Adrenal gland (tissue), 12 donors: ENCODE measurements around the gene TEAD4. TPM values are rescaled to one million over a fixed set of nuclear protein-coding genes. Genes with fewer than 3 reads are reported as not detected.
"Not testable (repeated sequence)": the region's sequence is repeated elsewhere in the genome, so short reads cannot be mapped to it uniquely, and the experiment has no call there.

ENCODE experiments used
- DNase-seq, 7 donors: peaks; one replicate each; pipeline ENCODE4 v3.0.0-alpha.2; 2019 to 2020
- H3K27ac ChIP-seq, 5 donors: fragments of 200-600 bp; sonication (generic) in 4 of 5; 1 replicate in 3 of 5; 2 replicates in 2 of 5; pipeline versions ENCODE4 v1.5.1 to v1.8.0; 2016 to 2020; ENCODE audit warnings: mild to moderate bottlenecking in 1 of 5
- H3K27me3 ChIP-seq: fragments of 200-600 bp; 2 replicates; pipeline ENCODE4 v1.8.0; 2021
- H3K36me3 ChIP-seq, 2 donors: fragments of 200-600 bp; replicated peaks in 1 of 2; 1 replicate in 1 of 2; 2 replicates in 1 of 2; pipeline versions ENCODE4 v1.5.1 to v1.8.0; 2018 to 2022
- H3K4me1 ChIP-seq, 2 donors: fragments of 200-600 bp; replicated peaks in 1 of 2; 1 replicate in 1 of 2; 2 replicates in 1 of 2; pipeline versions ENCODE4 v1.5.1 to v1.8.0; 2018 to 2021
- H3K4me3 ChIP-seq, 4 donors: fragments of 200-600 bp; sonication (generic) in 3 of 4; one replicate each; pipeline ENCODE4 v1.5.1; 2016 to 2018
- H3K9me3 ChIP-seq, 3 donors: fragments of 200-600 bp; sonication (generic) in 1 of 3; replicated peaks in 1 of 3; 1 replicate in 2 of 3; 2 replicates in 1 of 3; pipeline versions ENCODE4 v1.5.1 to v1.8.0; 2016 to 2021
- POLR2A ChIP-seq, 2 donors: fragments of 450-650 bp; IDR thresholded peaks; one replicate each; pipeline ENCODE4 v1.6.1; 2017; ENCODE audit warnings: antibody characterized with exemption in 2 of 2, mild to moderate bottlenecking in 2 of 2, moderate library complexity in 1 of 2
- WGBS, 4 donors: extraction: QIAGEN DNeasy Blood & Tissue Kit in 2 of 4; methylation state at CpG; one replicate each; pipeline versions ENCODE4 v1.1.5 to v1.1.7; 2013 to 2017; 5-methylcytosine and 5-hydroxymethylcytosine counted together
- intact Hi-C, 2 donors: fragments of 100-400 bp; cut with DNase I; formaldehyde crosslinking; loops; one replicate each; pipeline versions ENCODE4 v1.14.1 to v1.15.0; 2022 to 2023
- polyA plus RNA-seq, 3 donors: library from polyadenylated mRNA; stranded (reverse); fragments of 200-250 nt in 2 of 3; fragments of 350-450 nt in 1 of 3; fragmentation: Illumina TruSeq in 1 of 3; extraction: RNeasy Lipid Tissue Mini Kit (QIAGEN cat#74804) in 1 of 3; gene quantifications; one replicate each; pipeline ENCODE4 v1.2.3, GENCODE V29; 2013 to 2014
- total RNA-seq, 9 donors: library from RNA; depleted of rRNA in 4 of 9; stranded (reverse); fragments of >200 nt in 4 of 9; fragments of 120-200 nt in 1 of 9; fragmentation: NEBNext Ultra II Directional in 1 of 9; extraction: Animal tissue kit (Norgen Biotek cat#: 25700) in 1 of 9; gene quantifications; one replicate each; pipeline versions ENCODE4 v1.1.0 to v1.2.4, GENCODE V29; 2013 to 2023
- TF ChIP-seq, protein P1 (sequence below), 6 experiments: fragments of 450-650 bp in 4 of 6; fragments of 200-600 bp in 2 of 6; sonication (generic) in 1 of 6; IDR thresholded peaks; 1 replicate in 5 of 6; 2 replicates in 1 of 6; pipeline versions ENCODE4 v1.5.1 to v1.8.0; 2016 to 2021; ENCODE audit warnings: antibody characterized with exemption in 6 of 6, mild to moderate bottlenecking in 2 of 6, moderate library complexity in 1 of 6
- donor health status: healthy with polysubstance abuse.
- donor health status: Bipolar disorder and iron deficiency.
- donor health status: DM: yes; HTN: yes; CAD: no.
- donor health status: DM: no; HTN: no; CAD: no.
- donor health status: DM: no; HTN: no; CAD: no.
- donor health status: DM: yes; HTN: yes; CAD: no.

Gene TEAD4
- total and polyA plus RNA-seq, 12 donors = 1.2 to 16.6 (median 7.6) TPM

DNA sequence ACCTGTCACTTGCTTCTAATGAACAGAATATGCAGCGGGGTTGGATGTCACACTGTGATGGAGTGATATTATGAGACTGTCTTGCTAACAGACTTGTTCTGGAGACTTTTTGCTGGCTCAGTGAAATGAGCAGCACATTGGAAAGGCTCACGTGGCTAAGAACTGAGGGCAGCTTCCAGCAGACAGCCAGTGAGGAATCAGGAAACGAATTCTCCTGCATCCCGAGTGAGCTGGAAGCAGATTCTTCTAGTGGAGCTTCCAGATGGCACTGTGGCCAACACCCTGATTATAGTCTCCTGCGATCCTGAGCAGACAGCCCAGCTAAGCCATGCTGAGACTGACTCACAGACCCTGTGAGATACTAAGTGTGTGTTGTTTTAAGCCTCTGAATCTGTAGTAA lies 101.9 kb downstream of the TEAD4 start:
- H3K27me3 ChIP-seq = no peaks in the 10 kb centered on the region
- H3K36me3 ChIP-seq = no peaks in the 10 kb centered on the region
- 44 to 67% (median 54%) methylated on average over 5 of the region's 5 CpGs for WGBS, 4 donors
- no peak overlapping the region for H3K4me3 ChIP-seq
- no peaks in the 10 kb centered on the region for H3K4me1 ChIP-seq
- TF ChIP-seq, protein P1, sequence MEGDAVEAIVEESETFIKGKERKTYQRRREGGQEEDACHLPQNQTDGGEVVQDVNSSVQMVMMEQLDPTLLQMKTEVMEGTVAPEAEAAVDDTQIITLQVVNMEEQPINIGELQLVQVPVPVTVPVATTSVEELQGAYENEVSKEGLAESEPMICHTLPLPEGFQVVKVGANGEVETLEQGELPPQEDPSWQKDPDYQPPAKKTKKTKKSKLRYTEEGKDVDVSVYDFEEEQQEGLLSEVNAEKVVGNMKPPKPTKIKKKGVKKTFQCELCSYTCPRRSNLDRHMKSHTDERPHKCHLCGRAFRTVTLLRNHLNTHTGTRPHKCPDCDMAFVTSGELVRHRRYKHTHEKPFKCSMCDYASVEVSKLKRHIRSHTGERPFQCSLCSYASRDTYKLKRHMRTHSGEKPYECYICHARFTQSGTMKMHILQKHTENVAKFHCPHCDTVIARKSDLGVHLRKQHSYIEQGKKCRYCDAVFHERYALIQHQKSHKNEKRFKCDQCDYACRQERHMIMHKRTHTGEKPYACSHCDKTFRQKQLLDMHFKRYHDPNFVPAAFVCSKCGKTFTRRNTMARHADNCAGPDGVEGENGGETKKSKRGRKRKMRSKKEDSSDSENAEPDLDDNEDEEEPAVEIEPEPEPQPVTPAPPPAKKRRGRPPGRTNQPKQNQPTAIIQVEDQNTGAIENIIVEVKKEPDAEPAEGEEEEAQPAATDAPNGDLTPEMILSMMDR (IDR thresholded peaks at IDR 0.05) = no peak
- no peak for TF ChIP-seq POLR2A (IDR thresholded peaks at IDR 0.05)
- no peaks in the 10 kb centered on the region for H3K9me3 ChIP-seq
- no peak for DNase-seq
- intact Hi-C loops = no loop called here
- H3K27ac ChIP-seq = no peak overlapping the region

- intact Hi-C loops = no loop called here
- no peak for DNase-seq
Observed at GRCh38 chr12:3061501-3062215, 102.5 kb downstream of the TEAD4 start.

GRCh38 chr12:3065300-3065699 lies 106.1 kb downstream of the TEAD4 start:
- TF ChIP-seq, protein P1 (IDR thresholded peaks at IDR 0.05) = no peak
- TF ChIP-seq POLR2A (IDR thresholded peaks at IDR 0.05) = no peak
- 74 to 91% (median 85%) methylated on average over 2 of the region's 2 CpGs for WGBS, 4 donors
- Histone ChIP-seq H3K9me3 (no peaks in the 10 kb centered on the region), H3K27ac (no peak overlapping the region), H3K27me3 (no peaks in the 10 kb centered on the region), H3K36me3 (no peaks in the 10 kb centered on the region), H3K4me1 (no peaks in the 10 kb centered on the region), H3K4me3 (no peak overlapping the region)
- no peak for DNase-seq
- intact Hi-C loops = loop anchor here in 1 of 2 donors (5.0 kb wide), 1 partner anchor 212 kb away; no protein-coding TSS in a partner anchor

More at GRCh38 chr12:3061501-3062215, 102.5 kb downstream of the TEAD4 start:
- Histone ChIP-seq H3K4me1 (no peaks in the 10 kb centered on the region), H3K27ac (no peak overlapping the region), H3K4me3 (no peak overlapping the region), H3K36me3 (no peaks in the 10 kb centered on the region), H3K9me3 (no peaks in the 10 kb centered on the region), H3K27me3 (no peaks in the 10 kb centered on the region)
- WGBS, 4 donors = 62 to 75% (median 70%) methylated on average over 3 of the region's 3 CpGs
- TF ChIP-seq, protein P1 (IDR thresholded peaks at IDR 0.05) = no peak
- no peak for TF ChIP-seq POLR2A (IDR thresholded peaks at IDR 0.05)

GRCh38 chr12:3065846-3066245 lies 106.6 kb downstream of the TEAD4 start:
- 86 to 100% (median 96%) methylated on average over 2 to 3 of the region's 3 CpGs for WGBS, 4 donors
- intact Hi-C loops = loop anchor here in 1 of 2 donors (5.0 kb wide), 1 partner anchor 211 kb away; no protein-coding TSS in a partner anchor
- not testable (repeated sequence) for DNase-seq

DNA sequence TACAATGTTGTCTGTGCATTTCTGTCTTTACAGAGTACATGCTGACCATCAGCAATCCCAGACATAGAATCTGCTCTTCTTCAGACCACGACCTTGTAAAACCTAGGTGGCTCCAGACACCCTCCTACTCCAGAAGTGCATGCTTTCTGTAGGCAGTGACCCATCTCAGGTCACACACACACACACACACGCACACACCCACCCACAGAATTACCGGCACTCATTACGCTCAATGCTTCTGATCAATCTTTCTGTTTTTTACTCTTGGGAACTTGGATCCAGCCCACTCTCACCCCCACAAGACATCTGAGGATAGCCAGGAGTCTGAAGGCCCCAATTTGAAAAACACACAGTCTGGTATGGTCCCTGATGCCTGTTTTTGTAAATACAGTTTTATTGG lies 110.5 kb downstream of the TEAD4 start:
- H3K27ac ChIP-seq = no peak overlapping the region
- no peak for TF ChIP-seq POLR2A (IDR thresholded peaks at IDR 0.05)
- TF ChIP-seq, protein P1 (IDR thresholded peaks at IDR 0.05) = no peak
- H3K9me3 ChIP-seq = no peaks in the 10 kb centered on the region
- WGBS, 4 donors = 84 to 91% (median 90%) methylated on average over 4 of the region's 4 CpGs
- intact Hi-C loops = loop anchor here (5.0 to 10.0 kb wide), 4 partner anchors 65 to 208 kb away; no protein-coding TSS in a partner anchor
- no peak overlapping the region for H3K4me3 ChIP-seq
- H3K4me1 ChIP-seq = peaks cover 5 to 10% of the 10 kb centered on the region in 2 donors
- no peaks in the 10 kb centered on the region for H3K36me3 ChIP-seq
- H3K27me3 ChIP-seq = no peaks in the 10 kb centered on the region
- DNase-seq = no peak

More at GRCh38 chr12:3065846-3066245, 106.6 kb downstream of the TEAD4 start:
- H3K36me3 ChIP-seq, H3K27ac ChIP-seq, H3K4me3 ChIP-seq, H3K9me3 ChIP-seq, H3K4me1 ChIP-seq, H3K27me3 ChIP-seq: not testable (repeated sequence)
